H1 (cell line): Measurements from ENCODE around the gene LDB1. TPM values are rescaled to one million over a fixed set of nuclear protein-coding genes. Genes with fewer than 3 reads are reported as not detected.

Source experiments
- CREB1 ChIP-seq: IDR thresholded peaks from 2 replicates; pipeline ENCODE4 v1.6.1; 2012; ENCODE audit warnings: inconsistent platforms
- GTF2F1 ChIP-seq: IDR thresholded peaks from 2 replicates; pipeline ENCODE4 v1.6.1; 2012; ENCODE audit warnings: low read depth, low read length, improper control_type of control experiment, borderline replicate concordance
- KDM1A ChIP-seq: fragments of 200-600, 300-600 bp; sonication (generic); IDR thresholded peaks from 2 replicates; pipeline ENCODE4 v1.7.1; 2016; ENCODE audit warnings: mild to moderate bottlenecking, low read length, borderline replicate concordance
- MAFK ChIP-seq: IDR thresholded peaks from 2 replicates; pipeline ENCODE4 v1.6.1; 2012; ENCODE audit warnings: low read depth, mild to moderate bottlenecking, improper control_type of control experiment, low read length
- PHF8 ChIP-seq: fragments of 200-600 bp; sonication (generic); conservative IDR thresholded peaks from 2 replicates; pipeline ENCODE4 v1.7.1; 2012; ENCODE audit warnings: low read depth, mild to moderate bottlenecking, inconsistent platforms, low read length, moderate library complexity
- RBBP5 ChIP-seq: IDR thresholded peaks from 2 replicates; pipeline ENCODE4 v1.7.1; 2012; ENCODE audit warnings: low read depth, mild to moderate bottlenecking, inconsistent platforms, low read length, moderate library complexity, borderline replicate concordance
- polyA plus RNA-seq, 7 experiments: library from polyadenylated mRNA; depleted of rRNA in 3 of 7; stranded (reverse) in 5 of 7; unstranded in 2 of 7; fragments of >200 nt in 5 of 7; fragments of 200-250 nt in 2 of 7; gene quantifications; 1 replicate in 5 of 7; 2 replicates in 1 of 7; 4 replicates in 1 of 7; pipeline versions ENCODE4 v1.2.1 to v1.2.3, GENCODE V29; 2011 to 2013; ENCODE audit warnings: missing spikeins in 2 of 7, mixed read lengths in 2 of 7
- total RNA-seq: library from RNA; stranded (reverse); fragmentation: NEBNext Ultra II Directional; extraction: Animal tissue kit (Norgen Biotek cat#: 25700); gene quantifications from 2 replicates; pipeline ENCODE4 v1.2.1, GENCODE V29; 2021
- TF ChIP-seq, protein P1 (sequence below): fragments of 300-600 bp; sonication (generic); IDR thresholded peaks from 2 replicates; pipeline ENCODE4 v1.7.1; 2012; ENCODE audit warnings: low read length, moderate library complexity, mild to moderate bottlenecking, inconsistent platforms; ENCODE audit not compliant: insufficient replicate concordance

LDB1 gene
- total and polyA plus RNA-seq, 2 of the 8 experiments (the other 6 are each of a cell fraction or from before 2014, with no cell fraction given) = 88.4 to 138 TPM

GRCh38 chr10:102151774-102152544, 31.8 kb upstream of the LDB1 start, which contains the start of gene NOLC1 (continued):
- TF ChIP-seq KDM1A = peak; percentile 46; the same call in 1 of the 2 replicates
- peak; percentile 99 for TF ChIP-seq CREB1
- no peak for TF ChIP-seq MAFK
- no peak; the same call in none of the 2 replicates for TF ChIP-seq RBBP5
- TF ChIP-seq GTF2F1 = no peak
- TF ChIP-seq PHF8 = peak; percentile 95
- TF ChIP-seq, protein P1, sequence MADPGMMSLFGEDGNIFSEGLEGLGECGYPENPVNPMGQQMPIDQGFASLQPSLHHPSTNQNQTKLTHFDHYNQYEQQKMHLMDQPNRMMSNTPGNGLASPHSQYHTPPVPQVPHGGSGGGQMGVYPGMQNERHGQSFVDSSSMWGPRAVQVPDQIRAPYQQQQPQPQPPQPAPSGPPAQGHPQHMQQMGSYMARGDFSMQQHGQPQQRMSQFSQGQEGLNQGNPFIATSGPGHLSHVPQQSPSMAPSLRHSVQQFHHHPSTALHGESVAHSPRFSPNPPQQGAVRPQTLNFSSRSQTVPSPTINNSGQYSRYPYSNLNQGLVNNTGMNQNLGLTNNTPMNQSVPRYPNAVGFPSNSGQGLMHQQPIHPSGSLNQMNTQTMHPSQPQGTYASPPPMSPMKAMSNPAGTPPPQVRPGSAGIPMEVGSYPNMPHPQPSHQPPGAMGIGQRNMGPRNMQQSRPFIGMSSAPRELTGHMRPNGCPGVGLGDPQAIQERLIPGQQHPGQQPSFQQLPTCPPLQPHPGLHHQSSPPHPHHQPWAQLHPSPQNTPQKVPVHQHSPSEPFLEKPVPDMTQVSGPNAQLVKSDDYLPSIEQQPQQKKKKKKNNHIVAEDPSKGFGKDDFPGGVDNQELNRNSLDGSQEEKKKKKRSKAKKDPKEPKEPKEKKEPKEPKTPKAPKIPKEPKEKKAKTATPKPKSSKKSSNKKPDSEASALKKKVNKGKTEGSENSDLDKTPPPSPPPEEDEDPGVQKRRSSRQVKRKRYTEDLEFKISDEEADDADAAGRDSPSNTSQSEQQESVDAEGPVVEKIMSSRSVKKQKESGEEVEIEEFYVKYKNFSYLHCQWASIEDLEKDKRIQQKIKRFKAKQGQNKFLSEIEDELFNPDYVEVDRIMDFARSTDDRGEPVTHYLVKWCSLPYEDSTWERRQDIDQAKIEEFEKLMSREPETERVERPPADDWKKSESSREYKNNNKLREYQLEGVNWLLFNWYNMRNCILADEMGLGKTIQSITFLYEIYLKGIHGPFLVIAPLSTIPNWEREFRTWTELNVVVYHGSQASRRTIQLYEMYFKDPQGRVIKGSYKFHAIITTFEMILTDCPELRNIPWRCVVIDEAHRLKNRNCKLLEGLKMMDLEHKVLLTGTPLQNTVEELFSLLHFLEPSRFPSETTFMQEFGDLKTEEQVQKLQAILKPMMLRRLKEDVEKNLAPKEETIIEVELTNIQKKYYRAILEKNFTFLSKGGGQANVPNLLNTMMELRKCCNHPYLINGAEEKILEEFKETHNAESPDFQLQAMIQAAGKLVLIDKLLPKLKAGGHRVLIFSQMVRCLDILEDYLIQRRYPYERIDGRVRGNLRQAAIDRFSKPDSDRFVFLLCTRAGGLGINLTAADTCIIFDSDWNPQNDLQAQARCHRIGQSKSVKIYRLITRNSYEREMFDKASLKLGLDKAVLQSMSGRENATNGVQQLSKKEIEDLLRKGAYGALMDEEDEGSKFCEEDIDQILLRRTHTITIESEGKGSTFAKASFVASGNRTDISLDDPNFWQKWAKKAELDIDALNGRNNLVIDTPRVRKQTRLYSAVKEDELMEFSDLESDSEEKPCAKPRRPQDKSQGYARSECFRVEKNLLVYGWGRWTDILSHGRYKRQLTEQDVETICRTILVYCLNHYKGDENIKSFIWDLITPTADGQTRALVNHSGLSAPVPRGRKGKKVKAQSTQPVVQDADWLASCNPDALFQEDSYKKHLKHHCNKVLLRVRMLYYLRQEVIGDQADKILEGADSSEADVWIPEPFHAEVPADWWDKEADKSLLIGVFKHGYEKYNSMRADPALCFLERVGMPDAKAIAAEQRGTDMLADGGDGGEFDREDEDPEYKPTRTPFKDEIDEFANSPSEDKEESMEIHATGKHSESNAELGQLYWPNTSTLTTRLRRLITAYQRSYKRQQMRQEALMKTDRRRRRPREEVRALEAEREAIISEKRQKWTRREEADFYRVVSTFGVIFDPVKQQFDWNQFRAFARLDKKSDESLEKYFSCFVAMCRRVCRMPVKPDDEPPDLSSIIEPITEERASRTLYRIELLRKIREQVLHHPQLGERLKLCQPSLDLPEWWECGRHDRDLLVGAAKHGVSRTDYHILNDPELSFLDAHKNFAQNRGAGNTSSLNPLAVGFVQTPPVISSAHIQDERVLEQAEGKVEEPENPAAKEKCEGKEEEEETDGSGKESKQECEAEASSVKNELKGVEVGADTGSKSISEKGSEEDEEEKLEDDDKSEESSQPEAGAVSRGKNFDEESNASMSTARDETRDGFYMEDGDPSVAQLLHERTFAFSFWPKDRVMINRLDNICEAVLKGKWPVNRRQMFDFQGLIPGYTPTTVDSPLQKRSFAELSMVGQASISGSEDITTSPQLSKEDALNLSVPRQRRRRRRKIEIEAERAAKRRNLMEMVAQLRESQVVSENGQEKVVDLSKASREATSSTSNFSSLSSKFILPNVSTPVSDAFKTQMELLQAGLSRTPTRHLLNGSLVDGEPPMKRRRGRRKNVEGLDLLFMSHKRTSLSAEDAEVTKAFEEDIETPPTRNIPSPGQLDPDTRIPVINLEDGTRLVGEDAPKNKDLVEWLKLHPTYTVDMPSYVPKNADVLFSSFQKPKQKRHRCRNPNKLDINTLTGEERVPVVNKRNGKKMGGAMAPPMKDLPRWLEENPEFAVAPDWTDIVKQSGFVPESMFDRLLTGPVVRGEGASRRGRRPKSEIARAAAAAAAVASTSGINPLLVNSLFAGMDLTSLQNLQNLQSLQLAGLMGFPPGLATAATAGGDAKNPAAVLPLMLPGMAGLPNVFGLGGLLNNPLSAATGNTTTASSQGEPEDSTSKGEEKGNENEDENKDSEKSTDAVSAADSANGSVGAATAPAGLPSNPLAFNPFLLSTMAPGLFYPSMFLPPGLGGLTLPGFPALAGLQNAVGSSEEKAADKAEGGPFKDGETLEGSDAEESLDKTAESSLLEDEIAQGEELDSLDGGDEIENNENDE = no peak
